ENCODE data around the gene FASTKD2. TPM values are rescaled to one million over a fixed set of nuclear protein-coding genes. Genes with fewer than 3 reads are reported as not detected.
"Not testable (repeated sequence)": the region's sequence is repeated elsewhere in the genome, so short reads cannot be mapped to it uniquely, and the experiment has no call there.

The FASTKD2 gene
- total and polyA plus RNA-seq, 2 experiments from 2014 or later: 22.3 to 24.5 TPM

GRCh38 chr2:206801418-206802189, 36.2 kb downstream of the FASTKD2 start:
- peaks cover 15% of the 10 kb centered on the region for H3K4me1 ChIP-seq (ENCODE audit: low read depth)
- TF ChIP-seq CTCF (IDR thresholded peaks at IDR 0.05; ENCODE audit: low read depth, low read length): no peak
- no peaks in the 10 kb centered on the region for H3K36me3 ChIP-seq
- H3K27me3 ChIP-seq: no peaks in the 10 kb centered on the region
- DNase-seq (ENCODE audit: low read depth in 1 of 2, low spot score in 1 of 2): no peak
- peak overlapping the region; percentile 22 for H3K27ac ChIP-seq
- H3K4me3 ChIP-seq: no peak overlapping the region
- H3K9me3 ChIP-seq (ENCODE audit: low read depth): no peaks in the 10 kb centered on the region

GRCh38 chr2:206802654-206803514, 37.5 kb downstream of the FASTKD2 start:
- DNase-seq (ENCODE audit: low read depth in 1 of 2, low spot score in 1 of 2): no peak
- Histone ChIP-seq H3K36me3 (no peaks in the 10 kb centered on the region), H3K27ac (no peak overlapping the region), H3K4me3 (no peak overlapping the region), H3K27me3 (no peaks in the 10 kb centered on the region), H3K9me3 (ENCODE audit: low read depth) (no peaks in the 10 kb centered on the region), H3K4me1 (ENCODE audit: low read depth) (peaks cover 15% of the 10 kb centered on the region)
- TF ChIP-seq CTCF (IDR thresholded peaks at IDR 0.05; ENCODE audit: low read depth, low read length): no peak

- Histone ChIP-seq H3K9me3 (ENCODE audit: low read depth) (no peaks in the 10 kb centered on the region), H3K27me3 (no peaks in the 10 kb centered on the region), H3K36me3 (no peaks in the 10 kb centered on the region), H3K4me1 (ENCODE audit: low read depth) (peaks cover 15% of the 10 kb centered on the region), H3K27ac (no peak overlapping the region), H3K4me3 (no peak overlapping the region)
- DNase-seq (ENCODE audit: low read depth in 1 of 2, low spot score in 1 of 2): no peak
- no peak for TF ChIP-seq CTCF (IDR thresholded peaks at IDR 0.05; ENCODE audit: low read depth, low read length)
Observed at GRCh38 chr2:206804326-206804725, 38.9 kb downstream of the FASTKD2 start.

GRCh38 chr2:206805887-206806607, 40.6 kb downstream of the FASTKD2 start:
- no peaks in the 10 kb centered on the region for H3K36me3 ChIP-seq
- no peak for DNase-seq (ENCODE audit: low read depth in 1 of 2, low spot score in 1 of 2)
- H3K27ac ChIP-seq: no peak overlapping the region
- H3K9me3 ChIP-seq (ENCODE audit: low read depth): no peaks in the 10 kb centered on the region
- TF ChIP-seq CTCF (IDR thresholded peaks at IDR 0.05; ENCODE audit: low read depth, low read length): no peak
- H3K4me3 ChIP-seq: no peak overlapping the region
- no peaks in the 10 kb centered on the region for H3K27me3 ChIP-seq
- H3K4me1 ChIP-seq (ENCODE audit: low read depth): peaks cover 15% of the 10 kb centered on the region

GRCh38 chr2:206807624-206808023, 42.2 kb downstream of the FASTKD2 start:
- not testable (repeated sequence) for H3K9me3 ChIP-seq (ENCODE audit: low read depth); H3K4me1 ChIP-seq (ENCODE audit: low read depth); H3K27ac ChIP-seq; H3K27me3 ChIP-seq; H3K4me3 ChIP-seq; H3K36me3 ChIP-seq; DNase-seq (ENCODE audit: low read depth in 1 of 2, low spot score in 1 of 2)

GRCh38 chr2:206812471-206812870, 47.1 kb downstream of the FASTKD2 start:
- not testable (repeated sequence) for H3K9me3 ChIP-seq (ENCODE audit: low read depth); H3K27ac ChIP-seq; H3K4me1 ChIP-seq (ENCODE audit: low read depth); H3K27me3 ChIP-seq; H3K4me3 ChIP-seq; DNase-seq (ENCODE audit: low read depth in 1 of 2, low spot score in 1 of 2); H3K36me3 ChIP-seq
